Ascending aorta (tissue), 2 donors: ENCODE data around the gene TCF4. TPM values are rescaled to one million over a fixed set of nuclear protein-coding genes. Genes with fewer than 3 reads are reported as not detected.

Experiments
- DNase-seq, 2 donors: peaks; one replicate each; pipeline ENCODE4 v3.0.0-alpha.2; 2019; ENCODE audit warnings: low spot score in 2 of 2
- H3K27ac ChIP-seq, 2 donors: fragments of 200-600 bp; sonication (generic); one replicate each; pipeline ENCODE4 v1.5.1; 2016 to 2017; ENCODE audit warnings: mild to moderate bottlenecking in 1 of 2
- H3K27me3 ChIP-seq: fragments of 200-600 bp; sonication (generic); one replicate; pipeline ENCODE4 v1.5.1; 2017
- H3K36me3 ChIP-seq, 2 donors: fragments of 200-600 bp; sonication (generic); one replicate each; pipeline ENCODE4 v1.5.1; 2016
- H3K4me1 ChIP-seq, 2 donors: fragments of 200-600 bp; sonication (generic); one replicate each; pipeline ENCODE4 v1.5.1; 2016 to 2017; ENCODE audit warnings: mild to moderate bottlenecking in 1 of 2
- H3K4me3 ChIP-seq, 2 donors: fragments of 200-600 bp; sonication (generic); one replicate each; pipeline ENCODE4 v1.5.1; 2016 to 2017; ENCODE audit warnings: mild to moderate bottlenecking in 1 of 2
- H3K9me3 ChIP-seq, 2 donors: fragments of 200-600 bp; sonication (generic); one replicate each; pipeline ENCODE4 v1.5.1; 2016
- intact Hi-C: fragments of 100-400 bp; cut with DNase I; formaldehyde crosslinking; loops from one replicate; pipeline ENCODE4 v1.15.1; 2023
- total RNA-seq: library from RNA; depleted of rRNA; stranded (reverse); fragments of >200 nt; gene quantifications from one replicate; pipeline ENCODE4 v1.1.0, GENCODE V29; 2016
- TF ChIP-seq, protein P1 (sequence below), 3 experiments: fragments of 200-600 bp in 2 of 3; fragments of 450-650 bp in 1 of 3; sonication (generic) in 2 of 3; IDR thresholded peaks; one replicate each; pipeline ENCODE4 v1.5.1; 2016 to 2019; ENCODE audit warnings: antibody characterized with exemption in 3 of 3, mild to moderate bottlenecking in 1 of 3, moderate library complexity in 1 of 3

TCF4 gene
- total RNA-seq, 1 donor from 2014 or later = 180 TPM

DNA sequence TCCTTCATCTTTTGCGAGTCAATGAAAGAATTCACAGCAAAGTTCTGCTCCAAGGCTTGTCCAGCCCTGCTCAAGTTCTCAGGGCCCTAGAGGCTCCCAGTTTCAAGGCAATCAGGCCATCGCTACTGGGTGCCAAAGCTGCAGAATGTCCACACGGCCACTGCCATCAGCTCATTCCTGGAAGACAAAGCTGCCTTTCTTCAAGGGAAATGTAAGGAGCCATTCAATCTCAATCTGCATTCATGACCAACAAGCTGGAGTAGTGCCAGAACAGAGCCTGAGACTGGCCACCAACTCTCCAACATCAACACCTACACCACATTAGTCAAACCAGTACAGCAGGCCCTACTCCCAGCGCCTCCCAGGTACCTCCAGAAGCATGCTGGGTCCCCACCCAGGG is 202.2 kb downstream of the TCF4 start:
- H3K27me3 ChIP-seq = no peaks in the 10 kb centered on the region
- no peak overlapping the region for H3K4me3 ChIP-seq
- peaks cover 0 to 2% of the 10 kb centered on the region in 2 donors for H3K4me1 ChIP-seq
- TF ChIP-seq, protein P1, sequence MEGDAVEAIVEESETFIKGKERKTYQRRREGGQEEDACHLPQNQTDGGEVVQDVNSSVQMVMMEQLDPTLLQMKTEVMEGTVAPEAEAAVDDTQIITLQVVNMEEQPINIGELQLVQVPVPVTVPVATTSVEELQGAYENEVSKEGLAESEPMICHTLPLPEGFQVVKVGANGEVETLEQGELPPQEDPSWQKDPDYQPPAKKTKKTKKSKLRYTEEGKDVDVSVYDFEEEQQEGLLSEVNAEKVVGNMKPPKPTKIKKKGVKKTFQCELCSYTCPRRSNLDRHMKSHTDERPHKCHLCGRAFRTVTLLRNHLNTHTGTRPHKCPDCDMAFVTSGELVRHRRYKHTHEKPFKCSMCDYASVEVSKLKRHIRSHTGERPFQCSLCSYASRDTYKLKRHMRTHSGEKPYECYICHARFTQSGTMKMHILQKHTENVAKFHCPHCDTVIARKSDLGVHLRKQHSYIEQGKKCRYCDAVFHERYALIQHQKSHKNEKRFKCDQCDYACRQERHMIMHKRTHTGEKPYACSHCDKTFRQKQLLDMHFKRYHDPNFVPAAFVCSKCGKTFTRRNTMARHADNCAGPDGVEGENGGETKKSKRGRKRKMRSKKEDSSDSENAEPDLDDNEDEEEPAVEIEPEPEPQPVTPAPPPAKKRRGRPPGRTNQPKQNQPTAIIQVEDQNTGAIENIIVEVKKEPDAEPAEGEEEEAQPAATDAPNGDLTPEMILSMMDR (IDR thresholded peaks at IDR 0.05) = no peak
- intact Hi-C loops = no loop called here
- H3K27ac ChIP-seq = no peak overlapping the region
- DNase-seq = no peak
- no peaks in the 10 kb centered on the region for H3K9me3 ChIP-seq
- no peaks in the 10 kb centered on the region for H3K36me3 ChIP-seq

GRCh38 chr18:55384551-55385275 is 203.3 kb downstream of the TCF4 start:
- Histone ChIP-seq H3K27ac (no peak overlapping the region), H3K27me3 (no peaks in the 10 kb centered on the region), H3K36me3 (no peaks in the 10 kb centered on the region), H3K9me3 (no peaks in the 10 kb centered on the region), H3K4me3 (no peak overlapping the region), H3K4me1 (peaks cover 0 to 2% of the 10 kb centered on the region in 2 donors)
- intact Hi-C loops = no loop called here
- no peak for DNase-seq
- TF ChIP-seq, protein P1 (IDR thresholded peaks at IDR 0.05) = peak in 2 of 3 experiments; percentile 12 to 48

DNA sequence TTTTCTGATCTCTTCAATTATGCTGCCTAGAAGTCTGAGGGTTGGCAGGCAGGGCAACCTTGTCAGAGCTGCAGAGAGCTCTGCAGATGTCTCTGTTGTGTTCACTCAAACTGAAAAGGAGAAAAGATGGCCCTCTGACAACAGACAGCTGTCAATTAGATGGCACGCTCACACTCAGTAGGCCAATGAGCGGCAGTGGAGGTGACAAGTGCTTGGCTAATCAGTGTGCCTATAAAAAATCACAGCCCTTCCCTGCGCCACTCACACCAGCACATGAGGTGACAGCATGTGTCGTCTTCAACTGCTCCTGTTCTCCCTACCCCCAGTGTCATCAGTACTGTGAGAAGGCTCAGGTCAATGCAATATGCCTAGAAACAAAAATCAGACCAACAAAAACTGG is 203.9 kb downstream of the TCF4 start:
- no peak overlapping the region for H3K27ac ChIP-seq
- H3K9me3 ChIP-seq = no peaks in the 10 kb centered on the region
- peaks cover 0 to 2% of the 10 kb centered on the region in 2 donors for H3K4me1 ChIP-seq
- H3K36me3 ChIP-seq = no peaks in the 10 kb centered on the region
- H3K4me3 ChIP-seq = no peak overlapping the region
- no peak for DNase-seq
- TF ChIP-seq, protein P1 (IDR thresholded peaks at IDR 0.05) = no peak
- H3K27me3 ChIP-seq = no peaks in the 10 kb centered on the region
- intact Hi-C loops = no loop called here

- TF ChIP-seq, protein P1 (IDR thresholded peaks at IDR 0.05) = no peak
- no peak overlapping the region for H3K4me3 ChIP-seq
- no peaks in the 10 kb centered on the region for H3K9me3 ChIP-seq
- no peaks in the 10 kb centered on the region for H3K36me3 ChIP-seq
- intact Hi-C loops = no loop called here
- no peak for DNase-seq
- H3K27me3 ChIP-seq = no peaks in the 10 kb centered on the region
- no peak overlapping the region for H3K27ac ChIP-seq
- no peaks in the 10 kb centered on the region for H3K4me1 ChIP-seq
These were observed 205.7 kb downstream of the TCF4 start for GRCh38 chr18:55382277-55382805.

DNA sequence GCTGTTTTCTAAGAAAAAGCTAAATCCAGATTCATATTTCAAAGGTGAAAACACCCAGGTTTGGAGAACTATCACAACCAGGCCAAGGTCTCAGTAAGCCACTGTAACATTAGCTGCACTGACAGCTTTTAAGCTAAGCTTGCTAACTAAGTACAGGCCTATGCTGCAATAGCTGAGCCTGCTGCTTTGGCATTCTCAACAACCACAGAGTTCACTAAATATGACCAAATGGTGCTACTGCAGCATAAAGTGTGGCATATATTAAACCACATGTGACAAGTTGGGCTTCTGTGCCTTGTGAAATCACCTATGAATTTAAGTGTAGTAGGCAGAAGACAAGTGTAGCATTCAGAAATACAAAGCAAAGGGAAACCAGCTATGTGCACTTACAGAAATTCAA is 206.7 kb downstream of the TCF4 start:
- TF ChIP-seq, protein P1 (IDR thresholded peaks at IDR 0.05) = no peak
- intact Hi-C loops = no loop called here
- Histone ChIP-seq H3K9me3 (no peaks in the 10 kb centered on the region), H3K27ac (no peak overlapping the region), H3K36me3 (no peaks in the 10 kb centered on the region), H3K27me3 (no peaks in the 10 kb centered on the region), H3K4me1 (no peaks in the 10 kb centered on the region), H3K4me3 (no peak overlapping the region)
- DNase-seq = no peak
